GM12878 (cell line): ENCODE measurements around the gene PIP4K2A. TPM values are rescaled to one million over a fixed set of nuclear protein-coding genes. Genes with fewer than 3 reads are reported as not detected.

Experiments
- ATF3 ChIP-seq: IDR thresholded peaks from 2 replicates; pipeline ENCODE4 v1.6.1; 2011; ENCODE audit warnings: low read depth, mild to moderate bottlenecking, low read length, moderate library complexity, borderline replicate concordance; ENCODE audit errors: extremely low read depth
- BCL3 ChIP-seq: IDR thresholded peaks from 2 replicates; pipeline ENCODE4 v1.6.1; 2011; ENCODE audit warnings: borderline replicate concordance, low read depth, mild to moderate bottlenecking, moderate library complexity, low read length; ENCODE audit not compliant: insufficient read depth, poor library complexity, severe bottlenecking
- CTCF ChIP-seq, 3 experiments: IDR thresholded peaks in 2 of 3; conservative IDR thresholded peaks in 1 of 3; 2 replicates each; pipeline ENCODE4 v1.5.1; 2011; ENCODE audit warnings: low read depth in 3 of 3, low read length in 3 of 3, mild to moderate bottlenecking in 3 of 3, control low read depth in 2 of 3, moderate library complexity in 2 of 3, inconsistent platforms in 1 of 3, mixed read lengths in 1 of 3; ENCODE audit not compliant: control insufficient read depth in 2 of 3, insufficient read depth in 1 of 3; ENCODE audit errors: extremely low read depth in 1 of 3
- CUX1 ChIP-seq: IDR thresholded peaks from 2 replicates; pipeline ENCODE4 v1.6.1; 2012; ENCODE audit warnings: improper control_type of control experiment, low read depth, low read length; ENCODE audit not compliant: insufficient replicate concordance
- EED ChIP-seq: sonication (generic); IDR thresholded peaks from 2 replicates; pipeline ENCODE4 v1.6.1; 2016; ENCODE audit warnings: antibody characterized with exemption, low read depth
- EZH2 ChIP-seq: IDR thresholded peaks from 2 replicates; pipeline ENCODE4 v1.6.1; 2012; ENCODE audit warnings: low read depth, mild to moderate bottlenecking, control low read depth, inconsistent platforms, low read length, borderline replicate concordance; ENCODE audit not compliant: control insufficient read depth
- IKZF1 ChIP-seq: fragments of 450-650 bp; conservative IDR thresholded peaks from 2 replicates; pipeline ENCODE4 v1.6.1; 2017; ENCODE audit warnings: antibody characterized with exemption, mild to moderate bottlenecking
- IRF5 ChIP-seq: fragments of 450-650 bp; IDR thresholded peaks from 2 replicates; pipeline ENCODE4 v1.6.1; 2017; ENCODE audit warnings: borderline replicate concordance
- MTA2 ChIP-seq: fragments of 450-650 bp; IDR thresholded peaks from 2 replicates; pipeline ENCODE4 v1.6.1; 2016; ENCODE audit warnings: low read depth, mild to moderate bottlenecking, moderate library complexity
- NR2F1 ChIP-seq: fragments of 450-650 bp; conservative IDR thresholded peaks from 2 replicates; pipeline ENCODE4 v1.6.1; 2017; ENCODE audit warnings: mild to moderate bottlenecking
- POLR2A ChIP-seq: IDR thresholded peaks from 2 replicates; pipeline ENCODE4 v1.6.1; 2011; ENCODE audit warnings: low read depth, mild to moderate bottlenecking, low read length
- POLR2AphosphoS5 ChIP-seq: IDR thresholded peaks from 2 replicates; pipeline ENCODE4 v1.6.1; 2011; ENCODE audit warnings: mild to moderate bottlenecking, low read length, inconsistent platforms
- RELA ChIP-seq: fragments of 450-650 bp; IDR thresholded peaks from 2 replicates; pipeline ENCODE4 v1.8.0; 2014; ENCODE audit warnings: borderline replicate concordance; ENCODE audit not compliant: partially characterized antibody
- RFX5 ChIP-seq: IDR thresholded peaks from 2 replicates; pipeline ENCODE4 v1.6.1; 2011; ENCODE audit warnings: low read depth, low read length, improper control_type of control experiment
- SIX5 ChIP-seq: IDR thresholded peaks from 2 replicates; pipeline ENCODE4 v1.6.1; 2011; ENCODE audit warnings: mild to moderate bottlenecking, low read depth, low read length, moderate library complexity; ENCODE audit not compliant: severe bottlenecking
- SMAD5 ChIP-seq: IDR thresholded peaks from 2 replicates; pipeline ENCODE4 v1.6.1; 2016; ENCODE audit warnings: antibody characterized with exemption, low read depth
- SRF ChIP-seq, 2 experiments: IDR thresholded peaks; 2 replicates each; pipeline ENCODE4 v1.6.1; 2011; ENCODE audit warnings: low read depth in 2 of 2, low read length in 2 of 2, mild to moderate bottlenecking in 1 of 2, moderate library complexity in 1 of 2
- USF1 ChIP-seq: IDR thresholded peaks from 2 replicates; pipeline ENCODE4 v1.6.1; 2011; ENCODE audit warnings: borderline replicate concordance, low read depth, mild to moderate bottlenecking, moderate library complexity, mixed read lengths, low read length; ENCODE audit not compliant: insufficient read depth; ENCODE audit errors: extremely low read length
- ZNF274 ChIP-seq: IDR thresholded peaks from one replicate; pipeline ENCODE4 v1.8.0; 2011; ENCODE audit not compliant: insufficient read length, insufficient read depth
- polyA plus RNA-seq, 11 experiments: library from polyadenylated mRNA; depleted of rRNA in 4 of 11; unstranded in 6 of 11; stranded (reverse) in 5 of 11; fragments of >200 nt; fragmentation: Nextera tagmentation in 4 of 11; fragmentation: Illumina TruSeq in 1 of 11; extraction: Ambion mirVana in 4 of 11; extraction: Trizol in 1 of 11; gene quantifications; 1 replicate in 1 of 11; 2 replicates in 10 of 11; pipeline versions ENCODE4 v1.2.1 to v1.2.3, GENCODE V29; 2011 to 2016; ENCODE audit warnings: inconsistent platforms in 2 of 11, missing spikeins in 2 of 11, low read depth in 1 of 11
- total RNA-seq, 4 experiments: library from RNA; depleted of rRNA in 3 of 4; stranded (reverse); fragments of >200 nt in 3 of 4; fragmentation: Illumina TruSeq in 1 of 4; extraction: Trizol in 1 of 4; gene quantifications; 2 replicates each; pipeline versions ENCODE4 v1.2.1 to v1.2.3, GENCODE V29; 2013 to 2021

PIP4K2A gene
- total and polyA plus RNA-seq, 10 of the 15 experiments (the other 5 are each of a cell fraction or from before 2014, with no cell fraction given) = 54.3 to 139 (median 84.4) TPM

- no peak for TF ChIP-seq CUX1
- TF ChIP-seq EZH2 = no peak
- no peak for TF ChIP-seq POLR2AphosphoS5
- no peak for TF ChIP-seq BCL3
- no peak for TF ChIP-seq CTCF (IDR thresholded peaks at IDR 0.05 in 2 of 3, conservative IDR thresholded peaks at IDR 0.05 in 1 of 3; ENCODE audit: control insufficient read depth in 2 of 3, extremely low read depth in 1 of 3, insufficient read depth in 1 of 3, low read depth in 3 of 3, low read length in 3 of 3)
- TF ChIP-seq EED = no peak
- no peak for TF ChIP-seq NR2F1
- TF ChIP-seq ATF3 = no peak
- TF ChIP-seq MTA2 = peak; percentile 87
- TF ChIP-seq IKZF1 = peak; percentile 41; the same call in 1 of the 2 replicates
- no peak for TF ChIP-seq SMAD5
- TF ChIP-seq RFX5 = no peak
- TF ChIP-seq ZNF274 = no peak
- TF ChIP-seq POLR2A = no peak
- TF ChIP-seq SIX5 = no peak
- TF ChIP-seq IRF5 = no peak
- no peak for TF ChIP-seq RELA
- no peak for TF ChIP-seq USF1
- TF ChIP-seq SRF (IDR thresholded peaks at IDR 0.05; ENCODE audit: low read depth in 2 of 2, low read length in 2 of 2) = no peak
Observed at GRCh38 chr10:22669163-22669711, 45.1 kb downstream of the PIP4K2A start (continued).
